ENCODE results near the gene MSX1. TPM values are rescaled to one million over a fixed set of nuclear protein-coding genes. Genes with fewer than 3 reads are reported as not detected.

MSX1 gene
- total RNA-seq (2016; rRNA removed; fragmentation: Illumina TruSeq; extraction: Trizol) (13.8 and 14.9 TPM in 2 replicates), polyA plus RNA-seq (2011; rRNA removed) (12.1 and 15.2 TPM in 2 replicates), polyA minus RNA-seq (2011; rRNA and poly(A)+ RNA removed; ENCODE audit: low replicate concordance) (0.58 and 6.7 TPM in 2 replicates), Bru-seq, nascent RNA (percentile 75 among the genes with signal in this experiment), BruChase-seq, experiment 1, labeled RNA remaining after a 6-hour chase (percentile 80 among the genes with signal in this experiment), BruChase-seq, experiment 2, labeled RNA remaining after a 2-hour chase (percentile 81 among the genes with signal in this experiment)
- 6.3 and 10.9 TPM in 2 replicates for total RNA-seq (2016; cell fraction: cytosol; rRNA removed; fragmentation: Illumina TruSeq; extraction: Trizol; ENCODE audit: low read depth)
- 14.0 and 15.0 TPM in 2 replicates for total RNA-seq (2016; cell fraction: insoluble cytoplasmic fraction; rRNA removed; fragmentation: Illumina TruSeq; extraction: Trizol)
- total RNA-seq (2016; cell fraction: membrane; rRNA removed; fragmentation: Illumina TruSeq; extraction: Trizol), result 19.1 and 23.9 TPM in 2 replicates
- total RNA-seq (2016; cell fraction: nucleus; rRNA removed; fragmentation: Illumina TruSeq; extraction: Trizol), result 5.4 and 9.8 TPM in 2 replicates
- polyA plus RNA-seq (2011; cell fraction: cytosol; rRNA removed), result 8.4 and 14.6 TPM in 2 replicates
- polyA plus RNA-seq (2011; cell fraction: nucleus; rRNA removed), result 17.5 and 22.0 TPM in 2 replicates
- 8.0 and 8.9 TPM in 2 replicates for polyA plus RNA-seq (2012)
- 8.3 and 12.3 TPM in 2 replicates for polyA plus RNA-seq (2016; cell fraction: cytosol; fragmentation: Illumina TruSeq; extraction: Trizol; ENCODE audit: low read depth)
- polyA plus RNA-seq (2016; cell fraction: insoluble cytoplasmic fraction; fragmentation: Illumina TruSeq; extraction: Trizol; ENCODE audit: low read depth), result 16.8 and 17.9 TPM in 2 replicates
- 19.5 and 22.1 TPM in 2 replicates for polyA plus RNA-seq (2016; cell fraction: membrane; fragmentation: Illumina TruSeq; extraction: Trizol; ENCODE audit: low read depth)
- polyA plus RNA-seq (2016; cell fraction: nucleus; fragmentation: Illumina TruSeq; extraction: Trizol; ENCODE audit: insufficient read depth, low read depth), result 13.8 and 15.1 TPM in 2 replicates
- polyA minus RNA-seq (2011; cell fraction: cytosol; rRNA and poly(A)+ RNA removed), result 3.3 and 5.9 TPM in 2 replicates
- 3.1 and 4.0 TPM in 2 replicates for polyA minus RNA-seq (2011; cell fraction: nucleus; rRNA and poly(A)+ RNA removed)
- long read RNA-seq, experiment 1, partial matches to known transcripts, result 0 of 3 reads
- long read RNA-seq, experiment 1, other reads (novel, unspliced or antisense), result 2 of 3 reads
- long read RNA-seq, experiment 2, transcript MSX1-201 (2 exons, 1,939 nt), result major isoform, 36 of 44 reads
- long read RNA-seq, experiment 2, partial matches to known transcripts, result 0 of 44 reads
- long read RNA-seq, experiment 2, other reads (novel, unspliced or antisense), result 8 of 44 reads

- CTCF ChIA-PET (ENCODE audit: low intra/inter-chr PET ratio, low total read pairs), result no interaction called here
- H3K9ac ChIP-seq (ENCODE audit: insufficient read depth, low read depth, low read length), result peak within 1 kb of the TSS; percentile 93
- TF ChIP-seq SRSF1 (optimal IDR thresholded peaks at IDR 0.05; ENCODE audit: low read depth, low read length) (no peak), TMF1 (CRISPR knock-in tag; IDR thresholded peaks at IDR 0.05; ENCODE audit: low read depth) (no peak), ZNF784 (CRISPR knock-in tag; IDR thresholded peaks at IDR 0.05; ENCODE audit: borderline replicate concordance) (no peak), PAXIP1 (CRISPR knock-in tag; conservative IDR thresholded peaks at IDR 0.05) (peak; percentile 27; the same call in 1 of the 2 replicates), AFF4 (CRISPR knock-in tag; IDR thresholded peaks at IDR 0.05) (no peak), PATZ1 (CRISPR knock-in tag; IDR thresholded peaks at IDR 0.05) (peak; percentile 79)
Observed at GRCh38 chr4:4859325-4859798, at the start of gene MSX1. Gene MSX1, plus strand, starts transcription at chr4:4859665. Its CDS starts 235 bp downstream, at chr4:4859900.

More at GRCh38 chr4:4859325-4859798, at the start of gene MSX1:
- intact Hi-C loops (cut with micrococcal nuclease; ENCODE audit: unreplicated experiment), result loop anchor here (2.0 kb wide), 1 partner anchor 219 kb away; no protein-coding TSS in a partner anchor
- no peak for FAIRE-seq
- DNase-seq (ENCODE audit: low spot score), result peak; percentile 81
- in situ Hi-C loops (cut with HindIII; ENCODE audit: extremely low pct_ligation_motif_present, low pct_unique_long_range_greater_than_20kb), result loop anchor here (5.0 kb wide), 1 partner anchor 167 kb away; no protein-coding TSS in a partner anchor
- H3K27ac ChIP-seq (ENCODE audit: extremely low read length, insufficient read depth, low read length), result peak within 1 kb of the TSS; percentile 78
- H3K4me3 ChIP-seq (replicated peaks in 1 of 3; ENCODE audit: insufficient read depth in 1 of 3, low read depth in 2 of 3, low read length in 3 of 3), result peak within 1 kb of the TSS; percentile 86 to 98 (median 97)
- H3K36me3 ChIP-seq (replicated peaks in 1 of 2; ENCODE audit: control insufficient read depth in 1 of 2, insufficient read depth in 2 of 2, low read length in 2 of 2), result peaks cover 4 to 16% of the 10 kb centered on the region in 2 experiments; a peak in 4 of 5 replicates
- peaks cover 13% of the 10 kb centered on the region for H3K4me1 ChIP-seq (ENCODE audit: insufficient read depth, low read length)
- peak within 1 kb of the TSS; percentile 89 for H3K4me2 ChIP-seq (ENCODE audit: low read depth, low read length)
- no peaks in the 10 kb centered on the region; a peak in 1 of 5 replicates for H3K27me3 ChIP-seq (ENCODE audit: control insufficient read depth in 1 of 2, insufficient read depth in 2 of 2, low read length in 2 of 2)
- ATAC-seq, result peak; percentile 94
- H3K9me3 ChIP-seq (ENCODE audit: low read length), result no peaks in the 10 kb centered on the region
- WGBS (ENCODE audit: low lambda C conversion rate), result no CpG with 5 or more reads among the region's 44 CpGs
- no TSS peak for BruUV-seq (replicated peaks)
- H4K20me1 ChIP-seq (ENCODE audit: insufficient read depth, low read length), result peaks cover 10% of the 10 kb centered on the region; the same call in 1 of the 2 replicates
- peaks cover 14% of the 10 kb centered on the region for H3K79me2 ChIP-seq (ENCODE audit: insufficient read depth, low read length)
- POLR2A ChIA-PET, result interaction anchor here (0.7 to 2.3 kb wide), 3 partner anchors 23 to 165 kb away, joined by 4 to 6 read pairs (median 4); no protein-coding TSS in a partner anchor
- H2AFZ ChIP-seq (ENCODE audit: low read length), result peak within 1 kb of the TSS; percentile 49
